Neural cell (in vitro differentiated cells): ENCODE data around the gene TAL1.

Experiments
- POLR2AphosphoS5 ChIP-seq: IDR thresholded peaks from 2 replicates; pipeline ENCODE4 v1.6.1; 2012
- RAD21 ChIP-seq: fragments of 450-650 bp; conservative IDR thresholded peaks from 2 replicates; pipeline ENCODE4 v1.6.1; 2014; ENCODE audit warnings: antibody characterized with exemption, mild to moderate bottlenecking, moderate library complexity

GRCh38 chr1:47178020-47178419, 54.0 kb downstream of the TAL1 start:
- TF ChIP-seq RAD21 (no peak), POLR2AphosphoS5 (no peak)
